ENCODE results near the gene ZNF652.
"Not testable (repeated sequence)": the region's sequence is repeated elsewhere in the genome, so short reads cannot be mapped to it uniquely, and the experiment has no call there.

Gene ZNF652

GRCh38 chr17:49386373-49386772 lies 24.3 kb upstream of the ZNF652 start:
- DNase-seq: no peak

- DNase-seq: no peak
Observed at GRCh38 chr17:49384951-49385350, 22.9 kb upstream of the ZNF652 start.

GRCh38 chr17:49383060-49383459 lies 21.0 kb upstream of the ZNF652 start:
- DNase-seq: no peak

- DNase-seq: no peak
Observed at GRCh38 chr17:49382556-49382955, 20.5 kb upstream of the ZNF652 start.

- DNase-seq: no peak
Observed at GRCh38 chr17:49381793-49382192, 19.7 kb upstream of the ZNF652 start.

- no peak for DNase-seq
Observed at GRCh38 chr17:49381033-49381432, 19.0 kb upstream of the ZNF652 start.

- DNase-seq: no peak
Observed at GRCh38 chr17:49379926-49380325, 17.9 kb upstream of the ZNF652 start.

GRCh38 chr17:49378311-49378710 lies 16.3 kb upstream of the ZNF652 start:
- no peak for DNase-seq

GRCh38 chr17:49375544-49375943 lies 13.5 kb upstream of the ZNF652 start:
- no peak for DNase-seq

- no peak for DNase-seq
Observed at GRCh38 chr17:49373115-49373514, 11.1 kb upstream of the ZNF652 start.

- DNase-seq: no peak
Observed at GRCh38 chr17:49372425-49372824, 10.4 kb upstream of the ZNF652 start.

GRCh38 chr17:49370971-49371834 lies 9.2 kb upstream of the ZNF652 start:
- DNase-seq: no peak

GRCh38 chr17:49369760-49370159 lies 7.7 kb upstream of the ZNF652 start:
- DNase-seq: no peak

GRCh38 chr17:49369089-49369488 lies 7.0 kb upstream of the ZNF652 start:
- no peak for DNase-seq

GRCh38 chr17:49365667-49366066 lies 3.6 kb upstream of the ZNF652 start:
- no peak for DNase-seq

- not testable (repeated sequence) for DNase-seq
Observed at GRCh38 chr17:49365126-49365525, 3.1 kb upstream of the ZNF652 start.

- DNase-seq: no peak
Observed at GRCh38 chr17:49364119-49364518, 2.1 kb upstream of the ZNF652 start.

GRCh38 chr17:49363251-49363650 lies 1.2 kb upstream of the ZNF652 start:
- DNase-seq: no peak

GRCh38 chr17:49362723-49363117 lies 670 bp upstream of the ZNF652 start:
- DNase-seq: no peak

GRCh38 chr17:49361129-49361901 lies 735 bp downstream of the ZNF652 start:
- no peak for DNase-seq

GRCh38 chr17:49360796-49361128 lies 1.3 kb downstream of the ZNF652 start:
- DNase-seq: no peak

- DNase-seq: no peak
Observed at GRCh38 chr17:49359990-49360795, 1.9 kb downstream of the ZNF652 start.

GRCh38 chr17:49358641-49359247 lies 3.3 kb downstream of the ZNF652 start:
- DNase-seq: no peak
